ENCODE results near the gene SHD.
"Not testable (repeated sequence)": the region's sequence is repeated elsewhere in the genome, so short reads cannot be mapped to it uniquely, and the experiment has no call there.

SHD gene

GRCh38 chr19:4328243-4328990, 49.4 kb downstream of the SHD start:
- no peak for DNase-seq

GRCh38 chr19:4328991-4329681, 50.1 kb downstream of the SHD start:
- DNase-seq: not testable (repeated sequence)

GRCh38 chr19:4329858-4330257, 50.8 kb downstream of the SHD start:
- DNase-seq: no peak

GRCh38 chr19:4334929-4335570, 56.0 kb downstream of the SHD start:
- no peak for DNase-seq

- DNase-seq: no peak
Measured at GRCh38 chr19:4337906-4338440, 58.9 kb downstream of the SHD start.

GRCh38 chr19:4338441-4339355, 59.6 kb downstream of the SHD start, which contains the start of gene STAP2:
Gene STAP2, minus strand, starts transcription at chr19:4338827. Its CDS starts 74 bp downstream, at chr19:4338753.
- DNase-seq: no peak

Measured in COR-L47 (cell line).